Fibroblast of villous mesenchyme (primary cell): Measurements from ENCODE around the gene NASP. TPM values are rescaled to one million over a fixed set of nuclear protein-coding genes. Genes with fewer than 3 reads are reported as not detected.

ENCODE experiments used
- DNase-seq: peaks from one replicate; pipeline ENCODE4 v3.0.0-alpha.2; 2010; ENCODE audit warnings: low read depth
- H3K4me3 ChIP-seq: 2 replicates; pipeline ENCODE4 v1.5.1; 2011; ENCODE audit warnings: low read depth, mild to moderate bottlenecking, low read length
- total RNA-seq: library from RNA; depleted of rRNA; stranded (reverse); fragments of >200 nt; gene quantifications from 2 replicates; pipeline ENCODE4 v1.2.3, GENCODE V29; 2012
- TF ChIP-seq, protein P1 (sequence below): IDR thresholded peaks from 2 replicates; pipeline ENCODE4 v1.5.1; 2012; ENCODE audit warnings: low read depth, mild to moderate bottlenecking, low read length; ENCODE audit not compliant: insufficient read depth

The NASP gene
- total RNA-seq, 1 donor: 50.5 TPM

GRCh38 chr1:45569571-45569961, 14.3 kb upstream of the NASP start:
- no peak for DNase-seq
- TF ChIP-seq, protein P1, sequence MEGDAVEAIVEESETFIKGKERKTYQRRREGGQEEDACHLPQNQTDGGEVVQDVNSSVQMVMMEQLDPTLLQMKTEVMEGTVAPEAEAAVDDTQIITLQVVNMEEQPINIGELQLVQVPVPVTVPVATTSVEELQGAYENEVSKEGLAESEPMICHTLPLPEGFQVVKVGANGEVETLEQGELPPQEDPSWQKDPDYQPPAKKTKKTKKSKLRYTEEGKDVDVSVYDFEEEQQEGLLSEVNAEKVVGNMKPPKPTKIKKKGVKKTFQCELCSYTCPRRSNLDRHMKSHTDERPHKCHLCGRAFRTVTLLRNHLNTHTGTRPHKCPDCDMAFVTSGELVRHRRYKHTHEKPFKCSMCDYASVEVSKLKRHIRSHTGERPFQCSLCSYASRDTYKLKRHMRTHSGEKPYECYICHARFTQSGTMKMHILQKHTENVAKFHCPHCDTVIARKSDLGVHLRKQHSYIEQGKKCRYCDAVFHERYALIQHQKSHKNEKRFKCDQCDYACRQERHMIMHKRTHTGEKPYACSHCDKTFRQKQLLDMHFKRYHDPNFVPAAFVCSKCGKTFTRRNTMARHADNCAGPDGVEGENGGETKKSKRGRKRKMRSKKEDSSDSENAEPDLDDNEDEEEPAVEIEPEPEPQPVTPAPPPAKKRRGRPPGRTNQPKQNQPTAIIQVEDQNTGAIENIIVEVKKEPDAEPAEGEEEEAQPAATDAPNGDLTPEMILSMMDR: no peak
- H3K4me3 ChIP-seq: no peak overlapping the region

DNA sequence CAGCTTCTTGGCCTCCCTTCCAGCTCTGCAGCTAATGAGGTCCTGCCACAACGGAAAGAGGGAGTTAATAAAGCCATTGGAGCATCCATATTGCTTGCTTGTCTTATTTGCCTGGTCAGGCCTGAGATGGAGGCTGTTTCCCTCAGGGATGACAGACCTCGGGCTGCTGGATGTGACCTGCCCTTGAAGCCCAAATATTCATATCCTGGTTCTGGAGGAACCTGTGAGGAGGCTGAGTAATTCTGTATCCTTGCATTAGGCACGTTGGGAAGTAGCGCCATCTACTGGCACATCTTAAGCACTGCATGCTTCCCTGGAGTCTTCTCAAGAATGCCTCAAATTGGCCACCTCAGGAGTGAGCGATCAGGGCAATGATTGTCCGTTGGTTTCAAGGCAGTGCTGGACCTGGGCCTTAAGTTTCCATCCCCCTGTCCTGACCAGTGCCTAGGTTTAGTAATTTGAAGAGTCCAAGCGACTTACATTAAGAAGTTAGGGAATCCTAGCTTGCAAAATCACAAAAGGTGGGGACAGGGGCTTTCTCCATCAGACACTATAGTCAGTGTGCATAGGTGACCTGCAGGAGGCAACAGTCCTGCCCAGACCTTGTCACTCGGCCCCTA, 13.8 kb upstream of the NASP start:
- H3K4me3 ChIP-seq: no peak overlapping the region
- peak; percentile 79 for DNase-seq
- TF ChIP-seq, protein P1: peak; percentile 99

- TF ChIP-seq, protein P1: no peak
- no peak for DNase-seq
- H3K4me3 ChIP-seq: no peak overlapping the region
These were observed 13.2 kb upstream of the NASP start for GRCh38 chr1:45570631-45571030.

GRCh38 chr1:45573231-45573804, 10.5 kb upstream of the NASP start:
- H3K4me3 ChIP-seq: no peak overlapping the region
- no peak for DNase-seq
- TF ChIP-seq, protein P1: no peak

DNA sequence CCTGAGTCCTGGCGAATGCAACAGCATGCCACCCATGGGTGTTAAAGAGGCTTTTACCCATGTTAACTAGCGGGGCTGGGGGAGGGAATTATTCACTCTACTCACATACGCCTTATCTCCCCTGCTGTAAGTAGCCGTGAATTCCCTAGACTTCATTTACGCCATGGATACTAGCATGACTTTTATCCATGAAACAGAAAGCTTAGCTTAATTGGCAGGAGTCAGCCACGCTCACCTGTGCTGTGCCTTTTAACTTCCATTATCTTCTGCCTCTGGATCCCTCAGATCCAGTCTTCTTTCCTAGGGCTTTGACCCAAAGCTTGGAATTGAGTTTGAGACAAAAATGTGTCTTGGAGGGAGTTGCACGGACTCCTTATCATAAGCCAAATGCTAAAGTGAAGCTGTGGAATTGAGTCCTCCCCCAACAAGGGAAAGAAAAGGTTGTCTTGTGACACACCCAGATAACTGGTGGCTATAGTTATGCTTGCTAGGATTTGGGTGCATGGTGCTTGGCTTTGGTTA, 9.7 kb upstream of the NASP start:
- DNase-seq: no peak
- TF ChIP-seq, protein P1: no peak
- H3K4me3 ChIP-seq: no peak overlapping the region

GRCh38 chr1:45583264-45583665, 576 bp upstream of the NASP start:
- peak; percentile 97 for DNase-seq
- H3K4me3 ChIP-seq: peak overlapping the region; percentile 96
- TF ChIP-seq, protein P1: no peak
